ENCODE results near the gene RIMS1. TPM values are rescaled to one million over a fixed set of nuclear protein-coding genes. Genes with fewer than 3 reads are reported as not detected.

Gene RIMS1
- total RNA-seq, 3 donors from 2014 or later = 0.53 to 2.2 TPM; not detected in 1

DNA sequence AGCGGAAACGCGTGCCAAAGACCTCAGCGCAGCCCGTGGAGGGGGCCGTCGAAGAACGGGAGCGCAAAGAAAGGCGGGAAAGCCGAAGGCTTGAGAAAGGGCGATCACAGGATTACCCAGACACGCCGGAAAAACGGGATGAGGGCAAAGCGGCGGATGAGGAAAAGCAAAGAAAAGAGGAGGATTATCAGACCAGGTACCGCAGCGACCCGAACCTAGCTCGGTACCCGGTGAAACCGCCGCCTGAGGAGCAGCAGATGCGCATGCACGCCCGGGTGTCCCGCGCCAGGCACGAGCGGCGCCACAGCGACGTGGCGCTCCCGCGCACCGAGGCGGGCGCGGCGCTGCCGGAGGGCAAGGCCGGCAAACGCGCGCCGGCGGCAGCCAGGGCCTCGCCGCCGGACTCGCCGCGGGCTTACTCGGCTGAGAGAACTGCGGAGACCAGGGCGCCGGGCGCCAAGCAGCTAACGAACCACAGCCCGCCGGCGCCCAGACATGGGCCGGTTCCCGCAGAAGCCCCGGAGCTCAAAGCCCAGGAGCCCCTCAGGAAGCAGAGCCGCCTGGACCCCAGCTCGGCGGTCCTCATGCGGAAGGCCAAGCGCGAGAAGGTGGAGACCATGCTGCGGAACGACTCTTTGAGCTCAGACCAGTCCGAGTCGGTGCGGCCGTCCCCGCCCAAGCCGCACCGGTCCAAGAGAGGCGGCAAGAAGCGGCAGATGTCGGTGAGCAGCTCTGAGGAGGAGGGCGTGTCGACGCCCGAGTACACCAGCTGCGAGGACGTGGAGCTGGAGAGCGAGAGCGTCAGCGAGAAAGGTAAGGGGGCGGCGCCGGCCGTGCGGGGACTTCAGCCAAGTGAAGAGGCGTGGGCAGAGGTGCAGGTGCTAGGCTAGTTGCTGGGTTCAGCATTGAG lies 296.2 kb downstream of the RIMS1 start:
- TF ChIP-seq, protein P1, sequence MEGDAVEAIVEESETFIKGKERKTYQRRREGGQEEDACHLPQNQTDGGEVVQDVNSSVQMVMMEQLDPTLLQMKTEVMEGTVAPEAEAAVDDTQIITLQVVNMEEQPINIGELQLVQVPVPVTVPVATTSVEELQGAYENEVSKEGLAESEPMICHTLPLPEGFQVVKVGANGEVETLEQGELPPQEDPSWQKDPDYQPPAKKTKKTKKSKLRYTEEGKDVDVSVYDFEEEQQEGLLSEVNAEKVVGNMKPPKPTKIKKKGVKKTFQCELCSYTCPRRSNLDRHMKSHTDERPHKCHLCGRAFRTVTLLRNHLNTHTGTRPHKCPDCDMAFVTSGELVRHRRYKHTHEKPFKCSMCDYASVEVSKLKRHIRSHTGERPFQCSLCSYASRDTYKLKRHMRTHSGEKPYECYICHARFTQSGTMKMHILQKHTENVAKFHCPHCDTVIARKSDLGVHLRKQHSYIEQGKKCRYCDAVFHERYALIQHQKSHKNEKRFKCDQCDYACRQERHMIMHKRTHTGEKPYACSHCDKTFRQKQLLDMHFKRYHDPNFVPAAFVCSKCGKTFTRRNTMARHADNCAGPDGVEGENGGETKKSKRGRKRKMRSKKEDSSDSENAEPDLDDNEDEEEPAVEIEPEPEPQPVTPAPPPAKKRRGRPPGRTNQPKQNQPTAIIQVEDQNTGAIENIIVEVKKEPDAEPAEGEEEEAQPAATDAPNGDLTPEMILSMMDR (IDR thresholded peaks at IDR 0.05) = no peak
- ATAC-seq = peak; percentile 90
- Histone ChIP-seq H3K36me3 (ENCODE audit: low read depth) (no peaks in the 10 kb centered on the region), H3K4me1 (ENCODE audit: low read depth) (no peaks in the 10 kb centered on the region), H3K9me3 (no peaks in the 10 kb centered on the region), H3K4me3 (no peak overlapping the region)
- intact Hi-C loops (cut with DNase I, micrococcal nuclease) = no loop called here
- peak; percentile 56 to 63 (median 63) for DNase-seq

- intact Hi-C loops (cut with DNase I, micrococcal nuclease) = no loop called here
These were observed 317.6 kb downstream of the RIMS1 start for GRCh38 chr6:72203983-72204382.

DNA sequence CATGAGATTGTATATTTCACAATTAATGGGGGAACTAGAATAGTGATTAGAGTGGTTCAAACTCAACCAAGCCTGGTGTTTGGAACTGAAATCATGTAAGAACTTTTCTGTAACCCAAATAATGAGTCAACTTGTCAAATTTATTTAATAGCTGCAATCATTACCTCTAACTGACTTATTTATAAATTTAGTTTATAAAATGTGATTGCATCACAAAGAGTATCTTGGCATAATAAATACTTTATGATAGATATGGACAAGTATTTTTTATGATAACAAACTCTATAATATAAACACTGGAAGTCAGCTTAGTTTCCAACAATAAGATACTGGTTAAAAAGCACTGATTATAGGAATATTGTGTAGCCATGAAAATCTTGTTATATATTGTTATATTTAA lies 319.1 kb downstream of the RIMS1 start:
- H3K36me3 ChIP-seq (ENCODE audit: low read depth) = no peaks in the 10 kb centered on the region
- no peak overlapping the region for H3K4me3 ChIP-seq
- H3K9me3 ChIP-seq = no peaks in the 10 kb centered on the region
- no peaks in the 10 kb centered on the region for H3K4me1 ChIP-seq (ENCODE audit: low read depth)
- intact Hi-C loops (cut with DNase I, micrococcal nuclease) = no loop called here
- DNase-seq = no peak
- TF ChIP-seq, protein P1 (IDR thresholded peaks at IDR 0.05) = no peak
- no peak for ATAC-seq

More at GRCh38 chr6:72203983-72204382, 317.6 kb downstream of the RIMS1 start:
- Histone ChIP-seq H3K36me3 (ENCODE audit: low read depth) (no peaks in the 10 kb centered on the region), H3K4me1 (ENCODE audit: low read depth) (no peaks in the 10 kb centered on the region), H3K9me3 (no peaks in the 10 kb centered on the region), H3K4me3 (no peak overlapping the region)
- TF ChIP-seq, protein P1 (IDR thresholded peaks at IDR 0.05) = no peak
- no peak for DNase-seq
- ATAC-seq = no peak

- no peak for DNase-seq
- no peaks in the 10 kb centered on the region for H3K4me1 ChIP-seq (ENCODE audit: low read depth)
- intact Hi-C loops (cut with DNase I, micrococcal nuclease) = no loop called here
These were observed 320.3 kb downstream of the RIMS1 start for GRCh38 chr6:72206606-72207005.

DNA sequence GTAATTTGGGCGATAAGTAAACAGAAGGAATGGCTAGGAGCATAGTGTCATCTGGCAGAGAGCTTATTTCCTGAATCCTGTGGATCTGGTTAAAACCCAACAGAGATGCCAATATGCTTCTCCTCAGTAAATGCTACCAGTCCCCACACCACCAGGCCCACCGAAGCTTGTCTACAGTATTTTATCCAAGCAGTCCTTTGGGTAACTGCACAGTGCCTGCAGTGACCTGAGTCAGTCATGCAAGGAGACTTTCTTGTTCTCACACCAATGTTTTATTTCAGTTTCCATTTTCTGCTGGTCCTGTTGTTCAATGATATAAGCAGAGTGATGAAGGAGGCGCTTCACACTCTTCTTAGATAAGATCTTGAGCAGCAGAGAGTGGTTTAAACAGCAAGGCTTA lies 326.3 kb downstream of the RIMS1 start:
- H3K9me3 ChIP-seq = no peaks in the 10 kb centered on the region
- H3K4me3 ChIP-seq = no peak overlapping the region
- no peaks in the 10 kb centered on the region for H3K4me1 ChIP-seq (ENCODE audit: low read depth)
- ATAC-seq (no peak), DNase-seq (no peak)
- H3K36me3 ChIP-seq (ENCODE audit: low read depth) = no peaks in the 10 kb centered on the region
- TF ChIP-seq, protein P1 (IDR thresholded peaks at IDR 0.05) = no peak
- intact Hi-C loops (cut with DNase I, micrococcal nuclease) = no loop called here

More at GRCh38 chr6:72206606-72207005, 320.3 kb downstream of the RIMS1 start:
- ATAC-seq = no peak
- H3K36me3 ChIP-seq (ENCODE audit: low read depth) = no peaks in the 10 kb centered on the region
- no peak overlapping the region for H3K4me3 ChIP-seq
- TF ChIP-seq, protein P1 (IDR thresholded peaks at IDR 0.05) = no peak
- no peaks in the 10 kb centered on the region for H3K9me3 ChIP-seq
